SK-N-SH treated with all-trans-retinoic acid at 6 μM for 48 hours (cell line): ENCODE measurements around the gene PPP4R3A.
"Not testable (repeated sequence)": the region's sequence is repeated elsewhere in the genome, so short reads cannot be mapped to it uniquely, and the experiment has no call there.

Experiments used
- ATAC-seq: fragments of 200-7000 bp; cut with Tn5 transposase; 3 replicates; pipeline ENCODE4 v1.9.1; 2020; ENCODE audit warnings: mild to moderate bottlenecking, moderate library complexity
- ARNTL ChIP-seq: fragments of 450-650 bp; formaldehyde crosslinking; IDR thresholded peaks from 2 replicates; pipeline ENCODE4 v1.5.0; 2020; ENCODE audit warnings: low read depth, mild to moderate bottlenecking, moderate library complexity, borderline replicate concordance
- BACH2 ChIP-seq: fragments of 250-450 bp; sonication (Bioruptor Pico); IDR thresholded peaks from 2 replicates; pipeline ENCODE4 v1.9.0; 2021; ENCODE audit warnings: mild to moderate bottlenecking, borderline replicate concordance
- CSDC2 ChIP-seq: fragments of 250-450 bp; sonication (Bioruptor Pico); IDR thresholded peaks from 2 replicates; pipeline ENCODE4 v1.5.0; 2020; ENCODE audit warnings: mild to moderate bottlenecking, moderate library complexity
- ESRRG ChIP-seq: fragments of 250-450 bp; sonication (Bioruptor Pico); IDR thresholded peaks from 2 replicates; pipeline ENCODE4 v1.6.1; 2021; ENCODE audit warnings: mild to moderate bottlenecking
- GLIS3 ChIP-seq: fragments of 250-450 bp; sonication (Bioruptor Pico); IDR thresholded peaks from 2 replicates; pipeline ENCODE4 v1.5.0; 2020; ENCODE audit warnings: mild to moderate bottlenecking, moderate library complexity
- OSR1 ChIP-seq: fragments of 250-450 bp; sonication (Bioruptor Pico); IDR thresholded peaks from 2 replicates; pipeline ENCODE4 v1.8.0; 2022; ENCODE audit warnings: moderate library complexity, mild to moderate bottlenecking, inconsistent platforms
- PATZ1 ChIP-seq: fragments of 250-450 bp; sonication (Bioruptor Pico); IDR thresholded peaks from 2 replicates; pipeline ENCODE4 v1.8.0; 2020; ENCODE audit warnings: mild to moderate bottlenecking, moderate library complexity, borderline replicate concordance
- POU6F1 ChIP-seq: fragments of 250-450 bp; sonication (Bioruptor Pico); IDR thresholded peaks from 2 replicates; pipeline ENCODE4 v1.8.0; 2021; ENCODE audit warnings: low read depth, mild to moderate bottlenecking, moderate library complexity, borderline replicate concordance
- PPARA ChIP-seq: fragments of 250-450 bp; sonication (Bioruptor Pico); IDR thresholded peaks from 2 replicates; pipeline ENCODE4 v1.5.0; 2020; ENCODE audit warnings: mild to moderate bottlenecking, borderline replicate concordance
- RARB ChIP-seq: fragments of 250-450 bp; sonication (Bioruptor Pico); IDR thresholded peaks from 2 replicates; pipeline ENCODE4 v1.8.0; 2021; ENCODE audit warnings: mild to moderate bottlenecking, moderate library complexity
- SNAI2 ChIP-seq: fragments of 250-450 bp; sonication (Bioruptor Pico); IDR thresholded peaks from 2 replicates; pipeline ENCODE4 v1.5.0; 2020; ENCODE audit warnings: mild to moderate bottlenecking, moderate library complexity
- TCF4 ChIP-seq: fragments of 250-450 bp; sonication (Bioruptor Pico); IDR thresholded peaks from 2 replicates; pipeline ENCODE4 v1.8.0; 2021; ENCODE audit warnings: mild to moderate bottlenecking, moderate library complexity, borderline replicate concordance
- TOX ChIP-seq: fragments of 250-450 bp; sonication (Bioruptor Pico); IDR thresholded peaks from 2 replicates; pipeline ENCODE4 v1.8.0; 2021; ENCODE audit warnings: mild to moderate bottlenecking, moderate library complexity, borderline replicate concordance
- TSHZ2 ChIP-seq: fragments of 250-450 bp; sonication (Bioruptor Pico); IDR thresholded peaks from 2 replicates; pipeline ENCODE4 v1.5.0; 2020; ENCODE audit warnings: mild to moderate bottlenecking, moderate library complexity
- ZC3H10 ChIP-seq: fragments of 250-450 bp; sonication (Bioruptor Pico); IDR thresholded peaks from 2 replicates; pipeline ENCODE4 v1.5.1; 2021; ENCODE audit warnings: mild to moderate bottlenecking, moderate library complexity
- ZFP3 ChIP-seq: fragments of 250-450 bp; sonication (Bioruptor Pico); IDR thresholded peaks from 2 replicates; pipeline ENCODE4 v1.5.0; 2020; ENCODE audit warnings: mild to moderate bottlenecking, moderate library complexity
- ZFP30 ChIP-seq: fragments of 450-650 bp; formaldehyde crosslinking; IDR thresholded peaks from 2 replicates; pipeline ENCODE4 v1.5.0; 2022; ENCODE audit warnings: mild to moderate bottlenecking, moderate library complexity
- ZNF70 ChIP-seq: fragments of 450-650 bp; formaldehyde crosslinking; IDR thresholded peaks from 2 replicates; pipeline ENCODE4 v1.5.0; 2020; ENCODE audit warnings: mild to moderate bottlenecking, moderate library complexity
- ZNF8 ChIP-seq: fragments of 450-650 bp; formaldehyde crosslinking; IDR thresholded peaks from 2 replicates; pipeline ENCODE4 v1.5.0; 2020; ENCODE audit warnings: mild to moderate bottlenecking, moderate library complexity
- TF ChIP-seq, protein P1 (sequence below): fragments of 250-450 bp; sonication (Bioruptor Pico); IDR thresholded peaks from 2 replicates; pipeline ENCODE4 v1.5.1; 2021; ENCODE audit warnings: mild to moderate bottlenecking, moderate library complexity

PPP4R3A gene

GRCh38 chr14:91536327-91536726 is 26.2 kb upstream of the PPP4R3A start:
- TF ChIP-seq ZC3H10 (CRISPR knock-in tag) = no peak
- no peak for TF ChIP-seq ZNF8 (CRISPR knock-in tag)
- no peak for TF ChIP-seq RARB (CRISPR knock-in tag)
- no peak for TF ChIP-seq BACH2 (CRISPR knock-in tag)
- TF ChIP-seq OSR1 (CRISPR knock-in tag) = no peak
- TF ChIP-seq, protein P1, sequence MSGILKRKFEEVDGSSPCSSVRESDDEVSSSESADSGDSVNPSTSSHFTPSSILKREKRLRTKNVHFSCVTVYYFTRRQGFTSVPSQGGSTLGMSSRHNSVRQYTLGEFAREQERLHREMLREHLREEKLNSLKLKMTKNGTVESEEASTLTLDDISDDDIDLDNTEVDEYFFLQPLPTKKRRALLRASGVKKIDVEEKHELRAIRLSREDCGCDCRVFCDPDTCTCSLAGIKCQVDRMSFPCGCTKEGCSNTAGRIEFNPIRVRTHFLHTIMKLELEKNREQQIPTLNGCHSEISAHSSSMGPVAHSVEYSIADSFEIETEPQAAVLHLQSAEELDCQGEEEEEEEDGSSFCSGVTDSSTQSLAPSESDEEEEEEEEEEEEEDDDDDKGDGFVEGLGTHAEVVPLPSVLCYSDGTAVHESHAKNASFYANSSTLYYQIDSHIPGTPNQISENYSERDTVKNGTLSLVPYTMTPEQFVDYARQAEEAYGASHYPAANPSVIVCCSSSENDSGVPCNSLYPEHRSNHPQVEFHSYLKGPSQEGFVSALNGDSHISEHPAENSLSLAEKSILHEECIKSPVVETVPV (CRISPR knock-in tag) = no peak
- TF ChIP-seq SNAI2 (CRISPR knock-in tag) = no peak
- no peak for TF ChIP-seq TCF4 (CRISPR knock-in tag)
- TF ChIP-seq CSDC2 (CRISPR knock-in tag) = no peak
- no peak for TF ChIP-seq ARNTL (CRISPR knock-in tag)
- no peak for TF ChIP-seq PATZ1
- no peak for TF ChIP-seq POU6F1 (CRISPR knock-in tag)
- TF ChIP-seq TOX (CRISPR knock-in tag) = no peak
- no peak for TF ChIP-seq GLIS3 (CRISPR knock-in tag)
- TF ChIP-seq PPARA (CRISPR knock-in tag) = no peak
- TF ChIP-seq ZNF70 = no peak
- TF ChIP-seq ESRRG (CRISPR knock-in tag) = no peak
- no peak for TF ChIP-seq ZFP3 (CRISPR knock-in tag)
- TF ChIP-seq ZFP30 (CRISPR knock-in tag) = no peak

DNA sequence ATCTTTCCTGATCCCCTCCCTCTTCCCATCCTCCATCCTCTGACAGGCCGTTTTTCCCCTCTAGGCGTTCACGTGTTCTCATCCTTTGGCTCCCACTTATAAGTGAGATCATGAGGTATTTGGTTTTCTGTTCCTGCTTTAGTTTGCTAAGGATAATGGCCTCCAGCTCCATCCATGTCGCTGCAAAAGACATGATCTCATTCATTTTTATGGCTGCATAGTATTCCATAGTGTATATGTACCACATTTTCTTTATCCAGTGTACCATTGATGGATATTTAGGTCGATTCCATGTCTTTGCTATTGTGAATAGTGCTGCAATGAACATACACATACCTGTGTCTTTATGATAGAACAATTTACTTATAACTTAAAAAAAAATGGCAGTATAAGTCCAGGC is 23.9 kb upstream of the PPP4R3A start:
- not testable (repeated sequence) for ATAC-seq

More at GRCh38 chr14:91536327-91536726, 26.2 kb upstream of the PPP4R3A start:
- ATAC-seq = no peak

GRCh38 chr14:91533623-91534022 is 23.5 kb upstream of the PPP4R3A start:
- TF ChIP-seq RARB (CRISPR knock-in tag) (no peak), POU6F1 (CRISPR knock-in tag) (no peak), ARNTL (CRISPR knock-in tag) (no peak), GLIS3 (CRISPR knock-in tag) (no peak), TOX (CRISPR knock-in tag) (no peak), TSHZ2 (no peak), ZFP30 (CRISPR knock-in tag) (no peak), ZFP3 (CRISPR knock-in tag) (no peak), ZNF8 (CRISPR knock-in tag) (no peak), PATZ1 (no peak), ESRRG (CRISPR knock-in tag) (no peak), CSDC2 (CRISPR knock-in tag) (no peak), BACH2 (CRISPR knock-in tag) (no peak), TCF4 (CRISPR knock-in tag) (no peak)
- TF ChIP-seq, all 23 proteins: peak for 0
- ATAC-seq = no peak
